ENCODE results near the gene CLPTM1L.

CLPTM1L gene

GRCh38 chr5:1359713-1360112 lies 14.8 kb upstream of the CLPTM1L start:
- Mint-ChIP-seq H3K4me3 (no peak overlapping the region), H3K27me3 (peaks cover 43% of the 10 kb centered on the region), H3K27ac (no peak overlapping the region), H3K4me1 (ENCODE audit: low read depth) (no peaks in the 10 kb centered on the region), H3K36me3 (ENCODE audit: low read depth) (no peaks in the 10 kb centered on the region), H3K9me3 (no peaks in the 10 kb centered on the region)
- intact Hi-C loops (cut with micrococcal nuclease), result no loop called here

GRCh38 chr5:1359031-1359645 lies 14.2 kb upstream of the CLPTM1L start:
- Mint-ChIP-seq H3K27me3 (peaks cover 39% of the 10 kb centered on the region), H3K36me3 (ENCODE audit: low read depth) (no peaks in the 10 kb centered on the region), H3K4me1 (ENCODE audit: low read depth) (no peaks in the 10 kb centered on the region), H3K9me3 (no peaks in the 10 kb centered on the region), H3K4me3 (no peak overlapping the region), H3K27ac (no peak overlapping the region)
- intact Hi-C loops (cut with micrococcal nuclease), result no loop called here

- Mint-ChIP-seq H3K4me3 (no peak overlapping the region), H3K27me3 (peaks cover 35% of the 10 kb centered on the region), H3K36me3 (ENCODE audit: low read depth) (no peaks in the 10 kb centered on the region), H3K9me3 (no peaks in the 10 kb centered on the region), H3K27ac (no peak overlapping the region), H3K4me1 (ENCODE audit: low read depth) (no peaks in the 10 kb centered on the region)
- intact Hi-C loops (cut with micrococcal nuclease), result no loop called here
Observed at GRCh38 chr5:1358726-1359025, 13.8 kb upstream of the CLPTM1L start.

GRCh38 chr5:1357946-1358725 lies 13.2 kb upstream of the CLPTM1L start:
- H3K27me3 Mint-ChIP-seq, result peaks cover 29% of the 10 kb centered on the region
- H3K36me3 Mint-ChIP-seq (ENCODE audit: low read depth), result no peaks in the 10 kb centered on the region
- no peak overlapping the region for H3K4me3 Mint-ChIP-seq
- H3K27ac Mint-ChIP-seq, result no peak overlapping the region
- no peaks in the 10 kb centered on the region for H3K9me3 Mint-ChIP-seq
- no peaks in the 10 kb centered on the region for H3K4me1 Mint-ChIP-seq (ENCODE audit: low read depth)
- intact Hi-C loops (cut with micrococcal nuclease), result no loop called here

GRCh38 chr5:1356873-1357787 lies 12.2 kb upstream of the CLPTM1L start:
- Mint-ChIP-seq H3K9me3 (no peaks in the 10 kb centered on the region), H3K4me1 (ENCODE audit: low read depth) (no peaks in the 10 kb centered on the region), H3K27me3 (peaks cover 27% of the 10 kb centered on the region), H3K27ac (no peak overlapping the region), H3K4me3 (no peak overlapping the region), H3K36me3 (ENCODE audit: low read depth) (no peaks in the 10 kb centered on the region)
- intact Hi-C loops (cut with micrococcal nuclease), result no loop called here

GRCh38 chr5:1354576-1354975 lies 9.7 kb upstream of the CLPTM1L start:
- Mint-ChIP-seq H3K27me3 (peaks cover 23% of the 10 kb centered on the region), H3K27ac (no peak overlapping the region), H3K4me3 (no peak overlapping the region), H3K4me1 (ENCODE audit: low read depth) (no peaks in the 10 kb centered on the region), H3K9me3 (no peaks in the 10 kb centered on the region), H3K36me3 (ENCODE audit: low read depth) (no peaks in the 10 kb centered on the region)
- intact Hi-C loops (cut with micrococcal nuclease), result no loop called here

- H3K27ac Mint-ChIP-seq, result no peak overlapping the region
- no peaks in the 10 kb centered on the region for H3K4me1 Mint-ChIP-seq (ENCODE audit: low read depth)
- no peaks in the 10 kb centered on the region for H3K36me3 Mint-ChIP-seq (ENCODE audit: low read depth)
- intact Hi-C loops (cut with micrococcal nuclease), result no loop called here
- H3K27me3 Mint-ChIP-seq, result peaks cover 17% of the 10 kb centered on the region
- H3K4me3 Mint-ChIP-seq, result no peak overlapping the region
- no peaks in the 10 kb centered on the region for H3K9me3 Mint-ChIP-seq
Observed at GRCh38 chr5:1352231-1353219, 7.6 kb upstream of the CLPTM1L start.

GRCh38 chr5:1351156-1351555 lies 6.3 kb upstream of the CLPTM1L start:
- H3K27me3 Mint-ChIP-seq, result peaks cover 11% of the 10 kb centered on the region
- no peaks in the 10 kb centered on the region for H3K36me3 Mint-ChIP-seq (ENCODE audit: low read depth)
- peaks cover 3% of the 10 kb centered on the region for H3K4me1 Mint-ChIP-seq (ENCODE audit: low read depth)
- H3K27ac Mint-ChIP-seq, result no peak overlapping the region
- intact Hi-C loops (cut with micrococcal nuclease), result no loop called here
- H3K9me3 Mint-ChIP-seq, result no peaks in the 10 kb centered on the region
- no peak overlapping the region for H3K4me3 Mint-ChIP-seq

GRCh38 chr5:1349246-1349645 lies 4.3 kb upstream of the CLPTM1L start:
- no peaks in the 10 kb centered on the region for H3K9me3 Mint-ChIP-seq
- peaks cover 3% of the 10 kb centered on the region for H3K36me3 Mint-ChIP-seq (ENCODE audit: low read depth)
- peaks cover 12% of the 10 kb centered on the region for H3K4me1 Mint-ChIP-seq (ENCODE audit: low read depth)
- H3K27ac Mint-ChIP-seq, result no peak overlapping the region
- no peak overlapping the region for H3K4me3 Mint-ChIP-seq
- H3K27me3 Mint-ChIP-seq, result peaks cover 8% of the 10 kb centered on the region
- intact Hi-C loops (cut with micrococcal nuclease), result no loop called here

- H3K9me3 Mint-ChIP-seq, result no peaks in the 10 kb centered on the region
- H3K4me1 Mint-ChIP-seq (ENCODE audit: low read depth), result peaks cover 15% of the 10 kb centered on the region
- intact Hi-C loops (cut with micrococcal nuclease), result no loop called here
- H3K27ac Mint-ChIP-seq, result no peak overlapping the region
- peaks cover 8% of the 10 kb centered on the region for H3K27me3 Mint-ChIP-seq
- no peak overlapping the region for H3K4me3 Mint-ChIP-seq
- peaks cover 6% of the 10 kb centered on the region for H3K36me3 Mint-ChIP-seq (ENCODE audit: low read depth)
Observed at GRCh38 chr5:1348986-1349245, 4.0 kb upstream of the CLPTM1L start.

GRCh38 chr5:1347571-1347970 lies 2.7 kb upstream of the CLPTM1L start:
- Mint-ChIP-seq H3K4me1 (ENCODE audit: low read depth) (peaks cover 24% of the 10 kb centered on the region), H3K4me3 (no peak overlapping the region), H3K27ac (no peak overlapping the region), H3K36me3 (ENCODE audit: low read depth) (peaks cover 17% of the 10 kb centered on the region), H3K9me3 (no peaks in the 10 kb centered on the region), H3K27me3 (peaks cover 8% of the 10 kb centered on the region)
- intact Hi-C loops (cut with micrococcal nuclease), result no loop called here

GRCh38 chr5:1346627-1347440 lies 1.9 kb upstream of the CLPTM1L start:
- intact Hi-C loops (cut with micrococcal nuclease), result no loop called here
- H3K27ac Mint-ChIP-seq, result peak overlapping the region; percentile 77
- H3K4me1 Mint-ChIP-seq (ENCODE audit: low read depth), result peaks cover 24% of the 10 kb centered on the region
- no peak overlapping the region for H3K4me3 Mint-ChIP-seq
- H3K36me3 Mint-ChIP-seq (ENCODE audit: low read depth), result peaks cover 25% of the 10 kb centered on the region
- no peaks in the 10 kb centered on the region for H3K9me3 Mint-ChIP-seq
- peaks cover 5% of the 10 kb centered on the region for H3K27me3 Mint-ChIP-seq
